Astrocyte of the spinal cord (primary cell): ENCODE data around the gene KCNT2.

ENCODE experiments used
- DNase-seq: peaks from one replicate; pipeline ENCODE4 v3.0.0; 2011; ENCODE audit warnings: low read depth, low spot score
- H3K4me3 ChIP-seq: 2 replicates; pipeline ENCODE4 v1.5.1; 2011; ENCODE audit warnings: low read depth, mild to moderate bottlenecking, low read length, moderate library complexity
- in situ Hi-C: cut with HindIII; loops from 2 replicates; pipeline ENCODE4 v1.10.0; 2017; ENCODE audit warnings: low sequenced_read_pairs
- TF ChIP-seq, protein P1 (sequence below): IDR thresholded peaks from 2 replicates; pipeline ENCODE4 v1.5.1; 2012; ENCODE audit warnings: low read depth, mild to moderate bottlenecking, low read length, inconsistent platforms

The KCNT2 gene

DNA sequence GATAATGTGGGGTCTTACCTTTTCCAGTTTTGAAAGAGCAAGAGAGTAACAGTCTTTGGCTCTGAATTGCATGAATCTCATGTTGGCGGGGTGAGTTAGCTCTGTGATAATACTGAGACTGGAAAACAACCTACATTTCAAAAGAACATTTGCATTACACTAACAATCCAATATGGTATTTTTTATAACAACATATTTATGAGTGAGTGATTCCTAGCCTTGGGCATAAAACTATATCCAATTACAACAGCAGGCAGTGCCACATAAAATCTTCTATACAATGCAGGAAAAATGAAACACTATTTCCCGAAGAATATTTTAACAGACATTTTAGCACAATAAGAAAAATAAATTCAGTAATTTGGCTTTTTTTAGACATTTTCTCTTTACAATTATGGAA is 303.0 kb downstream of the KCNT2 start:
- DNase-seq, result no peak
- TF ChIP-seq, protein P1, sequence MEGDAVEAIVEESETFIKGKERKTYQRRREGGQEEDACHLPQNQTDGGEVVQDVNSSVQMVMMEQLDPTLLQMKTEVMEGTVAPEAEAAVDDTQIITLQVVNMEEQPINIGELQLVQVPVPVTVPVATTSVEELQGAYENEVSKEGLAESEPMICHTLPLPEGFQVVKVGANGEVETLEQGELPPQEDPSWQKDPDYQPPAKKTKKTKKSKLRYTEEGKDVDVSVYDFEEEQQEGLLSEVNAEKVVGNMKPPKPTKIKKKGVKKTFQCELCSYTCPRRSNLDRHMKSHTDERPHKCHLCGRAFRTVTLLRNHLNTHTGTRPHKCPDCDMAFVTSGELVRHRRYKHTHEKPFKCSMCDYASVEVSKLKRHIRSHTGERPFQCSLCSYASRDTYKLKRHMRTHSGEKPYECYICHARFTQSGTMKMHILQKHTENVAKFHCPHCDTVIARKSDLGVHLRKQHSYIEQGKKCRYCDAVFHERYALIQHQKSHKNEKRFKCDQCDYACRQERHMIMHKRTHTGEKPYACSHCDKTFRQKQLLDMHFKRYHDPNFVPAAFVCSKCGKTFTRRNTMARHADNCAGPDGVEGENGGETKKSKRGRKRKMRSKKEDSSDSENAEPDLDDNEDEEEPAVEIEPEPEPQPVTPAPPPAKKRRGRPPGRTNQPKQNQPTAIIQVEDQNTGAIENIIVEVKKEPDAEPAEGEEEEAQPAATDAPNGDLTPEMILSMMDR, result no peak
- H3K4me3 ChIP-seq, result no peak overlapping the region
- in situ Hi-C loops, result no loop called here

DNA sequence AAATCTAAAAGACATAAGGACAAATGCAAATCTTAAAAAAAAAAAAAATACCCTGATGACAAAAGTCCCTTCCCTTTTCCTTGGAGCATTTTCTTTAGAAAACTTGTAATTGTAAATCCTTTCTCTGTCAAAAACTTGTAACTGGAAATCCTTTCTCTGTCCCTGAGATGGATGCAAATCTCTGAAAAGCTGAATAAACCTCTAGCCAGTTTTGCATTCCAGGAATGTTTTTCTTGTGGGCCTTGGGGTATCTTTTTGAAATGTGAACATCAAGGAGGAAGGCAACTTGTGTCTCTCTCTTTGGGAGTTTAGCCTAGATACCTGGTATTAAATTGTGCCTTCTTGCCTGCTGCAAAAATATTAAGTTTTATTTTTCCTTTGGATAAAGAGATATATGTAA is 305.3 kb downstream of the KCNT2 start:
- TF ChIP-seq, protein P1, result no peak
- no peak for DNase-seq
- in situ Hi-C loops, result no loop called here
- no peak overlapping the region for H3K4me3 ChIP-seq

DNA sequence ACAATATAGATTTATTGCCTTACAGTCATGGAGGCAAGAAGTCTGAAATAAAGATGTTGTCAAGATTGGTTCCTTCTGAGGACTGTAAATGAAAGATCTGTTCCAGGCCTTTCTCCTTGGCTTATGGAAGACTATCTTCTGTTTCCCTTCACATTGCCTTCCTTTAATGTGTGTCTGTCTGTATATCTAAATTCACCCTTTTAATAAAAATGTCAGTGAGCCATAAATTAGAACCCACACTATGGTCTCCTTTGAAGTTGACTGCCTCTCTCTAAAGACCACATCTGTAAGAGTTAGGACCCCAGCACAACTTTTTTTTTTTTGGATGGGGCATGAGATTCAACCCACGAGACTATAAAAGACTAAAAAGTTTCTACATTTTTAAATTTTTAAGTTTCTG is 305.8 kb downstream of the KCNT2 start:
- TF ChIP-seq, protein P1, result no peak
- no peak for DNase-seq
- in situ Hi-C loops, result no loop called here
- no peak overlapping the region for H3K4me3 ChIP-seq

DNA sequence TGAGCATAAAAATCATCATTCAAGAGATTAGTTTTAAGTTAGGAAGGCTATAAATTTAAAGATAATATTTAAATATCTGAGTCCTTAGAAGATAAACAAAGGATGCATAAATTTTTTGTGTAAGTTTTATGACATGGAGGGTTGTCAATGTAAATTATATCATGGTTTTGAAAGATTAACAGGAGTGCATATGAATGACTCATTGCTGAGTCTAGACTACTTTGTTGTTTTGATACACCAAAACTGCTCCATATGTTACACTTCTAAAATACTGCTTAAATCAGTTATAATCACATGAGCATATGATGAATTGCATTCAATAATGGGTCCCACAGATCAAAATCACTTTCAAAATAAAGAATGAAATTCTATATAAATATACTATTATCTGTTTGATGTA is 312.5 kb downstream of the KCNT2 start:
- in situ Hi-C loops, result no loop called here
- DNase-seq, result peak; percentile 14
- TF ChIP-seq, protein P1, result no peak
- no peak overlapping the region for H3K4me3 ChIP-seq

DNA sequence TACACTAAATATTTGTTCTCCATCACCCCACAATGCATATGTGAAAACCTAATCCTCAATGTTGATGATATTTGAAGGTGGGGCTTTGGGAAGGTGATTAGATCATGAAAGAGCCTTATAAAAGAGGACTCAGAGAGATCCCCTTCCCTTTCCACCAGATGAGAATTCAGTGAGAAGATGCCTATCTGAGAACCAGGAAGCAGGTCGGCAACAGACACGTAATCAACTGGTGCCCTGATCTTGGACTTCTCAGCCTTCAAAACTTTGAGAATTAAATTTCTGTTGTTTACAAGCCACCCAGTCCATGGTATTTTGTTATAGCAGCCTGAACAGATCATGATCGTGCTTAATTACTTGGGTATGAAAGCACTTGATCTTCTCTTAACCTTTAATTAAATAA is 329.4 kb downstream of the KCNT2 start:
- H3K4me3 ChIP-seq, result no peak overlapping the region
- in situ Hi-C loops, result no loop called here
- TF ChIP-seq, protein P1, result no peak
- no peak for DNase-seq

DNA sequence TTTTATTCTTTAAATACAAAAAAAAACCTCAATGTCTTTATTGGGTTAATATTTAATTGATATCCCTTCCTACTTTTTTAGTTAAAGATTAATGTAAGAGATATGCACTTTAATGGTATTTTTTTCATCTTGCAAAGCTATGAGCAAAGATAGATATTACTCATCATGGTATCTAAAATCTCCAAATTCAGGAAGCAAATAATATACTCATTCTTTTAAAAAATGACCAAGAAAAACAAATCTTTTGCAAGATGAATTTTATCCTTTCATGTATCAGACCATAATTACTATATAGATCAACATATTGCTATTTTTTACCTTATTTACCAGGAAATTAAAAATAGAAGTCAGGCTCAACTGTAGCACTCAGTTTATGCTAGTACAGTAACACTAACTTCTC is 330.4 kb downstream of the KCNT2 start:
- in situ Hi-C loops, result no loop called here
- H3K4me3 ChIP-seq, result no peak overlapping the region
- TF ChIP-seq, protein P1, result no peak
- no peak for DNase-seq
